HCT116 (cell line): Measurements from ENCODE around the gene TMEM81. TPM values are rescaled to one million over a fixed set of nuclear protein-coding genes. Genes with fewer than 3 reads are reported as not detected.

ENCODE experiments used
- ATAC-seq: fragments of 200-7000 bp; cut with Tn5 transposase; 2 replicates; pipeline ENCODE4 v1.9.1; 2020; ENCODE audit warnings: mild to moderate bottlenecking, moderate library complexity
- BruUV-seq: library from RNA; stranded (reverse); fragments of 400-500 nt; replicated peaks from 2 replicates; lab custom pipeline; 2021; lab: Mats Ljungman, UMichigan
- CTCF ChIA-PET: fragments of 300-600 bp; sonication (Branson Sonifier 250); formaldehyde crosslinking; loops from one replicate; lab custom pipeline; 2021; ENCODE audit warnings: antibody characterized with exemption; lab: Charles Lee
- POLR2A ChIA-PET: fragments of 300-600, 350-600 bp; sonication (Branson Sonifier 250); formaldehyde crosslinking; loops from one replicate; lab custom pipeline; 2021; ENCODE audit warnings: antibody characterized with exemption; lab: Charles Lee
- RAD21 ChIA-PET, 2 experiments: fragments of 300-600 bp; sonication (Branson Sonifier 250); formaldehyde crosslinking; loops; one replicate each; lab custom pipeline; 2023; ENCODE audit warnings: low total read pairs in 2 of 2; ENCODE audit not compliant: uncharacterized antibody in 2 of 2, unreplicated experiment in 2 of 2, low non-redundant PET in 1 of 2; lab: Charles Lee
- DNase-seq: peaks from one replicate; pipeline ENCODE4 v3.0.0-alpha.2; 2010; ENCODE audit warnings: low read depth, low spot score
- H2AFZ ChIP-seq: fragments of 200-600 bp; shearing (Covaris generic), sonication (generic); 2 replicates; pipeline ENCODE4 v1.6.1; 2017; ENCODE audit warnings: low read depth, mixed run types, mixed read lengths, antibody characterized with exemption, low read length; ENCODE audit not compliant: poor library complexity, severe bottlenecking
- H3K27ac ChIP-seq: 2 replicates; pipeline ENCODE4 v1.5.1; 2012; ENCODE audit warnings: low read depth, low read length
- H3K27me3 ChIP-seq: fragments of 200-600 bp; sonication (generic); 2 replicates; pipeline ENCODE4 v1.6.1; 2016; ENCODE audit warnings: mixed run types, low read length, mixed read lengths; ENCODE audit not compliant: insufficient read depth
- H3K36me3 ChIP-seq, 2 experiments: fragments of 200-500 bp in 1 of 2; fragments of 200-600 bp in 1 of 2; sonication (Bioruptor generic) in 1 of 2; sonication (generic) in 1 of 2; 2 replicates each; pipeline versions ENCODE4 v1.5.1 to v1.6.1; 2014 to 2016; ENCODE audit warnings: low read length in 2 of 2, inconsistent platforms in 1 of 2, mixed read lengths in 1 of 2, mixed run types in 1 of 2; ENCODE audit not compliant: insufficient read depth in 2 of 2, control insufficient read depth in 1 of 2
- H3K4me1 ChIP-seq, 2 experiments: fragments of 200-600 bp in 1 of 2; sonication (generic) in 1 of 2; 2 replicates each; pipeline versions ENCODE4 v1.5.1 to v1.6.1; 2012 to 2017; ENCODE audit warnings: low read length in 2 of 2, inconsistent platforms in 1 of 2, mild to moderate bottlenecking in 1 of 2, mixed read lengths in 1 of 2, mixed run types in 1 of 2, moderate library complexity in 1 of 2; ENCODE audit not compliant: insufficient read depth in 2 of 2, control insufficient read depth in 1 of 2
- H3K4me2 ChIP-seq: fragments of 200-600 bp; sonication (generic); 2 replicates; pipeline ENCODE4 v1.6.1; 2017; ENCODE audit warnings: mixed run types, low read length, mixed read lengths
- H3K4me3 ChIP-seq, 2 experiments: fragments of 200-600 bp in 1 of 2; sonication (generic) in 1 of 2; replicated peaks in 1 of 2; 2 replicates each; pipeline ENCODE4 v1.5.1; 2011 to 2016; ENCODE audit warnings: low read length in 2 of 2, control low read depth in 1 of 2, low read depth in 1 of 2, mild to moderate bottlenecking in 1 of 2, mixed read lengths in 1 of 2, mixed run types in 1 of 2
- H3K79me2 ChIP-seq: fragments of 200-600 bp; sonication (generic); 2 replicates; pipeline ENCODE4 v1.6.1; 2017; ENCODE audit warnings: mild to moderate bottlenecking, mixed run types, low read length, moderate library complexity, mixed read lengths; ENCODE audit not compliant: insufficient read depth
- H3K9ac ChIP-seq: fragments of 200-600 bp; sonication (generic); 2 replicates; pipeline ENCODE4 v1.6.1; 2016; ENCODE audit warnings: low read length, mixed read lengths
- H3K9me2 ChIP-seq: fragments of 200-600 bp; sonication (generic), shearing (Covaris generic); 2 replicates; pipeline ENCODE4 v1.6.1; 2017; ENCODE audit warnings: mixed run types, mild to moderate bottlenecking, moderate library complexity; ENCODE audit not compliant: insufficient read depth
- H3K9me3 ChIP-seq, 2 experiments: fragments of 200-500 bp in 1 of 2; fragments of 200-600 bp in 1 of 2; sonication (Bioruptor generic) in 1 of 2; sonication (generic) in 1 of 2; 2 replicates each; pipeline ENCODE4 v1.6.1; 2014 to 2017; ENCODE audit warnings: low read length in 2 of 2, mixed read lengths in 2 of 2, inconsistent platforms in 1 of 2, low read depth in 1 of 2, mild to moderate bottlenecking in 1 of 2, mixed run types in 1 of 2, moderate library complexity in 1 of 2; ENCODE audit not compliant: control insufficient read depth in 1 of 2, insufficient read depth in 1 of 2
- H4K20me1 ChIP-seq: fragments of 200-600 bp; sonication (generic), shearing (Covaris generic); 2 replicates; pipeline ENCODE4 v1.6.1; 2017; ENCODE audit warnings: mixed run types, mild to moderate bottlenecking, moderate library complexity; ENCODE audit not compliant: insufficient read depth
- CBX3 ChIP-seq: IDR thresholded peaks from 2 replicates; pipeline ENCODE4 v1.6.1; 2012; ENCODE audit warnings: low read depth
- CEBPB ChIP-seq: IDR thresholded peaks from 2 replicates; pipeline ENCODE4 v1.6.1; 2012; ENCODE audit warnings: low read depth
- ELF1 ChIP-seq: IDR thresholded peaks from 2 replicates; pipeline ENCODE4 v1.6.1; 2012; ENCODE audit warnings: low read depth, borderline replicate concordance
- EZH2 ChIP-seq: fragments of 200-600 bp; sonication (generic); IDR thresholded peaks from 2 replicates; pipeline ENCODE4 v1.6.1; 2017; ENCODE audit warnings: antibody characterized with exemption, mixed run types
- EZH2phosphoT487 ChIP-seq: fragments of 200-600 bp; IDR thresholded peaks from 2 replicates; pipeline ENCODE4 v1.6.1; 2018; ENCODE audit warnings: antibody characterized with exemption, borderline replicate concordance
- FOSL1 ChIP-seq: IDR thresholded peaks from 2 replicates; pipeline ENCODE4 v1.6.1; 2012; ENCODE audit warnings: low read depth
- MAX ChIP-seq: IDR thresholded peaks from 2 replicates; pipeline ENCODE4 v1.6.1; 2012
- POLR2A ChIP-seq: IDR thresholded peaks from 2 replicates; pipeline ENCODE4 v1.7.0; 2011; ENCODE audit warnings: borderline replicate concordance; ENCODE audit not compliant: insufficient read depth, insufficient read length; ENCODE audit errors: extremely low read depth
- POLR2AphosphoS5 ChIP-seq: IDR thresholded peaks from 2 replicates; pipeline ENCODE4 v1.6.1; 2011; ENCODE audit warnings: mild to moderate bottlenecking, low read depth, low read length, moderate library complexity
- RAD21 ChIP-seq: IDR thresholded peaks from 2 replicates; pipeline ENCODE4 v1.6.1; 2012; ENCODE audit warnings: low read depth, mild to moderate bottlenecking
- REST ChIP-seq: IDR thresholded peaks from 2 replicates; pipeline ENCODE4 v1.6.1; 2012; ENCODE audit warnings: low read depth
- SIN3A ChIP-seq: IDR thresholded peaks from 2 replicates; pipeline ENCODE4 v1.6.1; 2012; ENCODE audit warnings: low read depth
- SP1 ChIP-seq: IDR thresholded peaks from 2 replicates; pipeline ENCODE4 v1.6.1; 2012; ENCODE audit warnings: low read depth
- TCF7L2 ChIP-seq: IDR thresholded peaks from 2 replicates; pipeline ENCODE4 v1.7.0; 2011; ENCODE audit warnings: borderline replicate concordance, inconsistent platforms; ENCODE audit not compliant: insufficient read depth, insufficient read length; ENCODE audit errors: extremely low read depth
- YY1 ChIP-seq: IDR thresholded peaks from 2 replicates; pipeline ENCODE4 v1.6.1; 2011; ENCODE audit warnings: low read length, low read depth, moderate library complexity, mild to moderate bottlenecking; ENCODE audit not compliant: insufficient replicate concordance; ENCODE audit errors: extremely low read depth
- ZFX ChIP-seq: fragments of 450-650 bp; IDR thresholded peaks from 2 replicates; pipeline ENCODE4 v1.6.1; 2017
- ZNF274 ChIP-seq: fragments of 200-500 bp; sonication (Bioruptor generic); IDR thresholded peaks from 2 replicates; pipeline ENCODE4 v1.6.1; 2014; ENCODE audit warnings: mild to moderate bottlenecking, low read depth, low read length, inconsistent platforms
- intact Hi-C: fragments of 100-400 bp; cut with micrococcal nuclease; formaldehyde crosslinking; loops from 2 replicates; pipeline ENCODE4 v1.10.0; 2022
- total RNA-seq: library from RNA; stranded (reverse); gene quantifications from one replicate; pipeline ENCODE4 v1.2.1, GENCODE V29; 2021; ENCODE audit not compliant: unreplicated experiment

TMEM81 gene
- total RNA-seq, 1 experiment from 2014 or later: 4.9 TPM

GRCh38 chr1:205076245-205076761 lies 8.0 kb downstream of the TMEM81 start:
- H3K79me2 ChIP-seq: no peaks in the 10 kb centered on the region
- no peak overlapping the region for H2AFZ ChIP-seq
- no peak overlapping the region for H3K4me3 ChIP-seq
- CTCF ChIA-PET: interaction anchor here (1.2 to 2.4 kb wide), 2 partner anchors 10 to 15 kb away, joined by 4 to 20 read pairs; no protein-coding TSS in a partner anchor
- H3K9ac ChIP-seq: no peak overlapping the region
- TF ChIP-seq RAD21 (no peak), CEBPB (no peak), MAX (no peak), EZH2phosphoT487 (no peak)
- no peaks in the 10 kb centered on the region for H3K9me2 ChIP-seq
- DNase-seq (no peak), ATAC-seq (no peak)
- no peak overlapping the region for H3K27ac ChIP-seq
- no peak overlapping the region for H3K4me2 ChIP-seq
- intact Hi-C loops: no loop called here
- H3K9me3 ChIP-seq: no peaks in the 10 kb centered on the region
- no peaks in the 10 kb centered on the region for H3K36me3 ChIP-seq
- POLR2A ChIA-PET: no interaction called here
- RAD21 ChIA-PET: interaction anchor here in 1 of 2 experiments (0.7 kb wide), 1 partner anchor 180 kb away, joined by 3 read pairs; no protein-coding TSS in a partner anchor
- no peaks in the 10 kb centered on the region for H3K27me3 ChIP-seq
- no peaks in the 10 kb centered on the region for H3K4me1 ChIP-seq
- no TSS peak for BruUV-seq
- H4K20me1 ChIP-seq: no peaks in the 10 kb centered on the region

- no TSS peak for BruUV-seq
- no peak for TF ChIP-seq EZH2phosphoT487
- TF ChIP-seq CBX3: no peak
- no peak for TF ChIP-seq FOSL1
- TF ChIP-seq SP1: no peak
- TF ChIP-seq ZFX: no peak
- TF ChIP-seq ELF1: no peak
- TF ChIP-seq MAX: no peak
- TF ChIP-seq TCF7L2: no peak
- no peak for TF ChIP-seq EZH2
- TF ChIP-seq REST: no peak
- TF ChIP-seq CEBPB: no peak
- TF ChIP-seq SIN3A: no peak
- TF ChIP-seq RAD21: no peak
- no peak for TF ChIP-seq YY1
- no peak for TF ChIP-seq POLR2A
- TF ChIP-seq ZNF274: no peak
- no peak for TF ChIP-seq POLR2AphosphoS5
These were observed 8.6 kb downstream of the TMEM81 start for GRCh38 chr1:205075642-205076155.

More at GRCh38 chr1:205075642-205076155, 8.6 kb downstream of the TMEM81 start:
- CTCF ChIA-PET: interaction anchor here (1.2 to 2.4 kb wide), 2 partner anchors 10 to 14 kb away, joined by 4 to 20 read pairs; no protein-coding TSS in a partner anchor
- H3K4me2 ChIP-seq: no peak overlapping the region
- no peaks in the 10 kb centered on the region for H3K27me3 ChIP-seq
- POLR2A ChIA-PET: no interaction called here
- no peak overlapping the region for H3K27ac ChIP-seq
- H3K79me2 ChIP-seq: no peaks in the 10 kb centered on the region
- no peaks in the 10 kb centered on the region for H3K9me2 ChIP-seq
- no peak overlapping the region for H2AFZ ChIP-seq
- RAD21 ChIA-PET: interaction anchor here in 1 of 2 experiments (0.7 kb wide), 1 partner anchor 181 kb away, joined by 3 read pairs; no protein-coding TSS in a partner anchor
- H3K9me3 ChIP-seq: no peaks in the 10 kb centered on the region
- H3K4me1 ChIP-seq: no peaks in the 10 kb centered on the region
- H3K9ac ChIP-seq: no peak overlapping the region
- H3K36me3 ChIP-seq: no peaks in the 10 kb centered on the region
- ATAC-seq (no peak), DNase-seq (no peak)
- no peaks in the 10 kb centered on the region for H4K20me1 ChIP-seq
- intact Hi-C loops: no loop called here
- no peak overlapping the region for H3K4me3 ChIP-seq
